ENCODE measurements around the gene GALNT1. TPM values are rescaled to one million over a fixed set of nuclear protein-coding genes. Genes with fewer than 3 reads are reported as not detected.

GALNT1 gene
- total RNA-seq, 1 experiment from 2014 or later: 77.9 TPM

- H3K27me3 ChIP-seq (ENCODE audit: insufficient read depth, low read length): no peaks in the 10 kb centered on the region
- no peak overlapping the region for H3K23ac ChIP-seq (ENCODE audit: insufficient read length, low read depth, low read length)
- peaks cover 23 to 47% of the 10 kb centered on the region in 2 experiments for H3K4me1 Mint-ChIP-seq
- H3K27me3 Mint-ChIP-seq (ENCODE audit: low read depth): no peaks in the 10 kb centered on the region
- H2AK5ac ChIP-seq (ENCODE audit: insufficient read length, low read length): no peak overlapping the region
- H3K9me3 ChIP-seq (ENCODE audit: control insufficient read depth, low read depth, low read length): no peaks in the 10 kb centered on the region
- no peak overlapping the region for H2BK15ac ChIP-seq (ENCODE audit: low read depth, low read length)
- no peak overlapping the region for H4K91ac ChIP-seq (ENCODE audit: insufficient read length, low read depth, low read length)
- H2AFZ ChIP-seq (ENCODE audit: low read length): no peak overlapping the region
- H3K79me1 ChIP-seq (ENCODE audit: insufficient read depth, low read depth, low read length, poor library complexity, severe bottlenecking): peaks cover 3% of the 10 kb centered on the region
- H2BK12ac ChIP-seq (ENCODE audit: insufficient read length, low read depth, low read length): no peak overlapping the region
- H2BK120ac ChIP-seq (ENCODE audit: low read depth, low read length, poor library complexity, severe bottlenecking): no peak overlapping the region
- H3K4me2 ChIP-seq (ENCODE audit: insufficient read depth, insufficient read length, low read length): no peak overlapping the region
- peaks cover 21 to 25% of the 10 kb centered on the region in 2 experiments for H3K9me3 Mint-ChIP-seq
- H3K9ac ChIP-seq (ENCODE audit: extremely low read depth, insufficient read length, low read length): no peak overlapping the region
- no peaks in the 10 kb centered on the region for H3K23me2 ChIP-seq (ENCODE audit: insufficient read length, low read depth, low read length, poor library complexity, severe bottlenecking)
- H3K14ac ChIP-seq (ENCODE audit: insufficient read depth, low read length): no peak overlapping the region
- no peak overlapping the region for H3K4ac ChIP-seq (ENCODE audit: low read depth, low read length)
- peaks cover 7% of the 10 kb centered on the region for H3K4me1 ChIP-seq (ENCODE audit: insufficient read depth, low read length)
- no peak for DNase-seq
- H3K18ac ChIP-seq (ENCODE audit: insufficient read length, low read depth, low read length): no peak overlapping the region
- TF ChIP-seq CTCF (conservative IDR thresholded peaks at IDR 0.05): no peak
- H3K36me3 Mint-ChIP-seq (ENCODE audit: insufficient read depth in 1 of 3, low read depth in 3 of 3): peaks cover 4 to 33% (median 25%) of the 10 kb centered on the region in 3 experiments; a peak in 6 of 7 replicates
- no peak overlapping the region for H3K56ac ChIP-seq (ENCODE audit: insufficient read length, low read depth, low read length)
- no peak overlapping the region for H4K8ac ChIP-seq (replicated peaks; ENCODE audit: insufficient read length, low read depth, low read length)
- H3T11ph ChIP-seq (ENCODE audit: low read length): no peak overlapping the region
- H3K27ac Mint-ChIP-seq: peak overlapping the region in 1 of 3 experiments; percentile 36; a peak in 1 of 7 replicates
- no peak overlapping the region for H3K27ac ChIP-seq (ENCODE audit: insufficient read length, low read depth, low read length)
- H4K5ac ChIP-seq (ENCODE audit: insufficient read length, low read depth, low read length): no peak overlapping the region
- no CpG with 5 or more reads among the region's 3 CpGs for WGBS (ENCODE audit: extremely low coverage, insufficient read length, low lambda C conversion rate)
- H2BK20ac ChIP-seq (ENCODE audit: low read depth, low read length, poor library complexity, severe bottlenecking): no peak overlapping the region
- H2BK5ac ChIP-seq (ENCODE audit: insufficient read length, low read length): no peak overlapping the region
- H3K79me2 ChIP-seq (ENCODE audit: insufficient read depth, low read length): peaks cover 8% of the 10 kb centered on the region; the same call in 1 of the 2 replicates
- H3K4me3 Mint-ChIP-seq: no peak overlapping the region
- H4K20me1 ChIP-seq (ENCODE audit: control insufficient read depth, insufficient read depth, insufficient read length): no peaks in the 10 kb centered on the region
Observed at GRCh38 chr18:35605686-35606417, 24.3 kb downstream of the GALNT1 start.
